IPS-15b (cell line): Measurements from ENCODE around the gene CTF1.

Experiments used
- H3K27me3 ChIP-seq: one replicate; pipeline ENCODE4 v1.6.1; 2013; ENCODE audit warnings: low read length; ENCODE audit not compliant: control insufficient read depth, insufficient read depth
- H3K36me3 ChIP-seq: one replicate; pipeline ENCODE4 v1.6.1; 2013; ENCODE audit warnings: low read length; ENCODE audit not compliant: control insufficient read depth, insufficient read depth
- H3K4me1 ChIP-seq: one replicate; pipeline ENCODE4 v1.6.1; 2013; ENCODE audit warnings: mild to moderate bottlenecking, low read length; ENCODE audit not compliant: control insufficient read depth, insufficient read depth
- H3K4me3 ChIP-seq: one replicate; pipeline ENCODE4 v1.5.1; 2013; ENCODE audit warnings: low read depth, low read length
- H3K9ac ChIP-seq: one replicate; pipeline ENCODE4 v1.6.1; 2013; ENCODE audit warnings: low read depth, mild to moderate bottlenecking, low read length
- H3K9me3 ChIP-seq: one replicate; pipeline ENCODE4 v1.6.1; 2013; ENCODE audit warnings: mild to moderate bottlenecking, low read length; ENCODE audit not compliant: control insufficient read depth, insufficient read depth

Gene CTF1

GRCh38 chr16:30901201-30902028 is 5.0 kb downstream of the CTF1 start:
- Histone ChIP-seq H3K4me3 (peak overlapping the region; percentile 37), H3K4me1 (peaks cover 3% of the 10 kb centered on the region), H3K9me3 (no peaks in the 10 kb centered on the region), H3K9ac (no peak overlapping the region), H3K27me3 (peaks cover 22% of the 10 kb centered on the region), H3K36me3 (no peaks in the 10 kb centered on the region)

GRCh38 chr16:30902029-30902972 is 5.9 kb downstream of the CTF1 start:
- peaks cover 22% of the 10 kb centered on the region for H3K27me3 ChIP-seq
- no peaks in the 10 kb centered on the region for H3K9me3 ChIP-seq
- H3K9ac ChIP-seq: no peak overlapping the region
- peak overlapping the region; percentile 55 for H3K4me3 ChIP-seq
- H3K36me3 ChIP-seq: no peaks in the 10 kb centered on the region
- peaks cover 3% of the 10 kb centered on the region for H3K4me1 ChIP-seq

- Histone ChIP-seq H3K4me1 (peaks cover 3% of the 10 kb centered on the region), H3K9ac (no peak overlapping the region), H3K9me3 (no peaks in the 10 kb centered on the region), H3K27me3 (peaks cover 22% of the 10 kb centered on the region), H3K36me3 (no peaks in the 10 kb centered on the region), H3K4me3 (no peak overlapping the region)
Observed at GRCh38 chr16:30903002-30903401, 6.6 kb downstream of the CTF1 start.

GRCh38 chr16:30903596-30903995 is 7.2 kb downstream of the CTF1 start:
- Histone ChIP-seq H3K27me3 (peaks cover 22% of the 10 kb centered on the region), H3K4me1 (peaks cover 3% of the 10 kb centered on the region), H3K9me3 (no peaks in the 10 kb centered on the region), H3K4me3 (no peak overlapping the region), H3K36me3 (no peaks in the 10 kb centered on the region), H3K9ac (no peak overlapping the region)

GRCh38 chr16:30904114-30904780 is 7.8 kb downstream of the CTF1 start:
- H3K36me3 ChIP-seq: no peaks in the 10 kb centered on the region
- no peak overlapping the region for H3K9ac ChIP-seq
- no peaks in the 10 kb centered on the region for H3K9me3 ChIP-seq
- H3K4me3 ChIP-seq: no peak overlapping the region
- H3K4me1 ChIP-seq: peaks cover 3% of the 10 kb centered on the region
- H3K27me3 ChIP-seq: peaks cover 17% of the 10 kb centered on the region

GRCh38 chr16:30907064-30907463 is 10.7 kb downstream of the CTF1 start:
- H3K36me3 ChIP-seq: no peaks in the 10 kb centered on the region
- H3K4me3 ChIP-seq: no peak overlapping the region
- H3K9ac ChIP-seq: no peak overlapping the region
- H3K9me3 ChIP-seq: no peaks in the 10 kb centered on the region
- H3K27me3 ChIP-seq: peaks cover 3% of the 10 kb centered on the region
- peaks cover 13% of the 10 kb centered on the region for H3K4me1 ChIP-seq

- Histone ChIP-seq H3K4me1 (peaks cover 10% of the 10 kb centered on the region), H3K4me3 (peak overlapping the region; percentile 16), H3K27me3 (no peaks in the 10 kb centered on the region), H3K9me3 (no peaks in the 10 kb centered on the region), H3K36me3 (no peaks in the 10 kb centered on the region), H3K9ac (no peak overlapping the region)
Observed at GRCh38 chr16:30910427-30911029, 14.1 kb downstream of the CTF1 start.

GRCh38 chr16:30912794-30913412 is 16.5 kb downstream of the CTF1 start:
- no peaks in the 10 kb centered on the region for H3K36me3 ChIP-seq
- no peak overlapping the region for H3K4me3 ChIP-seq
- peaks cover 10% of the 10 kb centered on the region for H3K4me1 ChIP-seq
- H3K9ac ChIP-seq: no peak overlapping the region
- no peaks in the 10 kb centered on the region for H3K27me3 ChIP-seq
- H3K9me3 ChIP-seq: no peaks in the 10 kb centered on the region

GRCh38 chr16:30914830-30915229 is 18.4 kb downstream of the CTF1 start:
- H3K27me3 ChIP-seq: no peaks in the 10 kb centered on the region
- no peaks in the 10 kb centered on the region for H3K36me3 ChIP-seq
- no peaks in the 10 kb centered on the region for H3K9me3 ChIP-seq
- peaks cover 9% of the 10 kb centered on the region for H3K4me1 ChIP-seq
- H3K4me3 ChIP-seq: no peak overlapping the region
- H3K9ac ChIP-seq: no peak overlapping the region

- H3K27me3 ChIP-seq: no peaks in the 10 kb centered on the region
- no peak overlapping the region for H3K4me3 ChIP-seq
- H3K9me3 ChIP-seq: no peaks in the 10 kb centered on the region
- H3K36me3 ChIP-seq: no peaks in the 10 kb centered on the region
- no peaks in the 10 kb centered on the region for H3K4me1 ChIP-seq
- H3K9ac ChIP-seq: no peak overlapping the region
Observed at GRCh38 chr16:30918614-30919013, 22.2 kb downstream of the CTF1 start.

GRCh38 chr16:30920891-30921290 is 24.5 kb downstream of the CTF1 start:
- Histone ChIP-seq H3K4me3 (no peak overlapping the region), H3K9ac (no peak overlapping the region), H3K27me3 (no peaks in the 10 kb centered on the region), H3K36me3 (no peaks in the 10 kb centered on the region), H3K9me3 (no peaks in the 10 kb centered on the region), H3K4me1 (no peaks in the 10 kb centered on the region)
